Inflammatory macrophage treated with lipopolysaccharide for 1 hour (primary cell): ENCODE data around the gene MACROD1.
A peak's percentile ranks its signal among the peaks of the same experiment; 100 is the strongest.

Source experiments
- DNase-seq, 2 donors: peaks; one replicate each; pipeline ENCODE4 v3.0.0-alpha.2; 2020 to 2022

Gene MACROD1

GRCh38 chr11:64090806-64091516 lies 75.0 kb downstream of the MACROD1 start:
- peak; percentile 8 to 52 for DNase-seq

- no peak for DNase-seq
Observed at GRCh38 chr11:64089915-64090805, 75.8 kb downstream of the MACROD1 start.

GRCh38 chr11:64089493-64089892 lies 76.4 kb downstream of the MACROD1 start:
- DNase-seq = no peak

- no peak for DNase-seq
Observed at GRCh38 chr11:64089027-64089360, 76.9 kb downstream of the MACROD1 start.

- no peak for DNase-seq
Observed at GRCh38 chr11:64088162-64089026, 77.5 kb downstream of the MACROD1 start.

- no peak for DNase-seq
Observed at GRCh38 chr11:64086258-64087123, 79.4 kb downstream of the MACROD1 start.

- DNase-seq = no peak
Observed at GRCh38 chr11:64085906-64086257, 80.0 kb downstream of the MACROD1 start.

- no peak for DNase-seq
Observed at GRCh38 chr11:64084951-64085710, 80.8 kb downstream of the MACROD1 start.

GRCh38 chr11:64084146-64084950 lies 81.6 kb downstream of the MACROD1 start:
- no peak for DNase-seq

GRCh38 chr11:64083398-64084080 lies 82.4 kb downstream of the MACROD1 start:
- DNase-seq = no peak

- no peak for DNase-seq
Observed at GRCh38 chr11:64081745-64082442, 84.0 kb downstream of the MACROD1 start.

- no peak for DNase-seq
Observed at GRCh38 chr11:64080390-64080789, 85.5 kb downstream of the MACROD1 start.

- no peak for DNase-seq
Observed at GRCh38 chr11:64078905-64079304, 87.0 kb downstream of the MACROD1 start.

- no peak for DNase-seq
Observed at GRCh38 chr11:64078284-64078683, 87.6 kb downstream of the MACROD1 start.

GRCh38 chr11:64077607-64078006 lies 88.3 kb downstream of the MACROD1 start:
- no peak for DNase-seq

GRCh38 chr11:64076758-64077157 lies 89.2 kb downstream of the MACROD1 start:
- no peak for DNase-seq

GRCh38 chr11:64074239-64074638 lies 91.7 kb downstream of the MACROD1 start:
- DNase-seq = peak; percentile 79 to 83

- no peak for DNase-seq
Observed at GRCh38 chr11:64073542-64073941, 92.4 kb downstream of the MACROD1 start.

GRCh38 chr11:64072871-64073270 lies 93.0 kb downstream of the MACROD1 start:
- no peak for DNase-seq
